Kidney (tissue), 14 donors: Measurements from ENCODE around the gene APBA1. TPM values are rescaled to one million over a fixed set of nuclear protein-coding genes. Genes with fewer than 3 reads are reported as not detected.

ENCODE experiments used
- DNase-seq, 5 donors: peaks; one replicate each; pipeline ENCODE4 v3.0.0-alpha.2; 2013 to 2020
- FAIRE-seq: peaks from 2 replicates; lab custom pipeline; 2012; peaks lifted over from hg19 to GRCh38; lab: Jason Lieb, UNC
- H3K27ac ChIP-seq, 2 donors: one replicate each; pipeline ENCODE4 v1.7.0; 2013; ENCODE audit warnings: low read depth in 2 of 2, low read length in 2 of 2, inconsistent platforms in 1 of 2
- H3K27me3 ChIP-seq: one replicate; pipeline ENCODE4 v1.7.1; 2013; ENCODE audit warnings: low read length, inconsistent platforms; ENCODE audit not compliant: control insufficient read depth, insufficient read depth
- H3K36me3 ChIP-seq, 3 donors: one replicate each; pipeline versions ENCODE4 v1.7.0 to v1.7.1; 2013; ENCODE audit warnings: low read length in 3 of 3, control low read depth in 1 of 3, inconsistent platforms in 1 of 3; ENCODE audit not compliant: insufficient read depth in 3 of 3, control insufficient read depth in 2 of 3
- H3K4me1 ChIP-seq, 3 donors: one replicate each; pipeline versions ENCODE4 v1.7.0 to v1.7.1; 2013; ENCODE audit warnings: low read length in 3 of 3, inconsistent platforms in 1 of 3, low read depth in 1 of 3; ENCODE audit not compliant: control insufficient read depth in 2 of 3, insufficient read depth in 2 of 3
- H3K4me3 ChIP-seq, 3 donors: one replicate each; pipeline versions ENCODE4 v1.7.0 to v1.8.1; 2013; ENCODE audit warnings: low read length in 3 of 3, control low read depth in 1 of 3, inconsistent platforms in 1 of 3
- H3K9ac ChIP-seq, 3 donors: one replicate each; pipeline versions ENCODE4 v1.7.0 to v1.7.1; 2013; ENCODE audit warnings: low read length in 3 of 3, control low read depth in 1 of 3, inconsistent platforms in 1 of 3
- H3K9me3 ChIP-seq, 3 donors: one replicate each; pipeline versions ENCODE4 v1.7.0 to v1.7.1; 2013; ENCODE audit warnings: low read length in 3 of 3, control low read depth in 1 of 3, inconsistent platforms in 1 of 3; ENCODE audit not compliant: control insufficient read depth in 2 of 3, insufficient read depth in 1 of 3
- intact Hi-C: fragments of 100-400 bp; cut with DNase I; formaldehyde crosslinking; loops from one replicate; pipeline ENCODE4 v1.11.1; 2022
- polyA plus RNA-seq: library from polyadenylated mRNA; stranded (reverse); fragments of 350-450 nt; fragmentation: Illumina TruSeq; extraction: RNeasy Lipid Tissue Mini Kit (QIAGEN cat#74804); gene quantifications from one replicate; pipeline ENCODE4 v1.2.3, GENCODE V29; 2014; ENCODE audit warnings: low read depth, low replicate concordance; ENCODE audit not compliant: insufficient read depth
- total RNA-seq: library from RNA; stranded (reverse); fragmentation: NEBNext Ultra II Directional; extraction: Animal tissue kit (Norgen Biotek cat#: 25700); gene quantifications from one replicate; pipeline ENCODE4 v1.2.1, GENCODE V29; 2021
- TF ChIP-seq, protein P1 (sequence below): IDR thresholded peaks from 3 replicates; pipeline ENCODE4 v1.5.1; 2012; ENCODE audit warnings: mild to moderate bottlenecking, moderate library complexity, borderline replicate concordance; ENCODE audit not compliant: insufficient read depth; ENCODE audit errors: extremely low read depth
- donor health status: control.
- donor health status: control.
- donor health status: control.
- donor health status: control.
- donor health status: control.
- donor health status: DM: yes; HTN: yes; CAD: no.
- donor health status: Normal renal cell carcinoma (clear cell type).

Gene APBA1
- total and polyA plus RNA-seq, 2 donors from 2014 or later, result 1.3 to 5.1 TPM

DNA sequence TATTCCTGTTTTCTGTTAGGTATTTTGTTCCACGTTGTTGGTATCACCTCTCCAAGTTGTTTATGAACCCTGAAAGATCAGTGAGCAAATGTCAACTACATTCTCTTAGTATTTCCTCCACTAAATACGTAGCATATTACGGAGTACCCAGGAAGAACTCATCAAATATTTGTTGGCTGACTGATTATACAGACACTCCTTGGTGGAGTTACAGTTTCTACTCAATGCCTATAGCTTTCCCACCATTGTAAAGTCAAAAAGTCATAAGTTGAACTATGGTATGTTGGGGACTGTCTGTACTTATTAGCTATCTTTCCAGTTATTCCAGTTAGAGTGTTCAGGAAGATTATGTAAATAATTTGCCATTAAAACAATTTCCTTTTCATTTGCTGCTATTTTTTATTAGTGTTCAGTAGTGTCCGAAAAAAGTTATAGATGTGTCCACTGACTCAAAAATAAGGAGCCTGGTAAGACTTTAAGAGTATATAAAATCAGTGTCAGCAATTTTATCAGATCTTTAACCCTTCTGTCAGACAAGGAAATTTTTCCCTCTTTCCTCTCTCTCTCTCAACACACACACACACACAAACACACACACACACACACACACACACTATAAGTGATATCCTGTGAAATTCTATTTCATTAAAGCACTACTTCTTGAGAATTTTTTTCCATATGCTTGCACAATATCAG is 6.8 kb upstream of the APBA1 start:
- Histone ChIP-seq H3K4me1 (no peaks in the 10 kb centered on the region), H3K27ac (no peak overlapping the region), H3K9ac (no peak overlapping the region), H3K9me3 (no peaks in the 10 kb centered on the region), H3K27me3 (no peaks in the 10 kb centered on the region), H3K4me3 (no peak overlapping the region), H3K36me3 (no peaks in the 10 kb centered on the region)
- no peak for DNase-seq
- TF ChIP-seq, protein P1, sequence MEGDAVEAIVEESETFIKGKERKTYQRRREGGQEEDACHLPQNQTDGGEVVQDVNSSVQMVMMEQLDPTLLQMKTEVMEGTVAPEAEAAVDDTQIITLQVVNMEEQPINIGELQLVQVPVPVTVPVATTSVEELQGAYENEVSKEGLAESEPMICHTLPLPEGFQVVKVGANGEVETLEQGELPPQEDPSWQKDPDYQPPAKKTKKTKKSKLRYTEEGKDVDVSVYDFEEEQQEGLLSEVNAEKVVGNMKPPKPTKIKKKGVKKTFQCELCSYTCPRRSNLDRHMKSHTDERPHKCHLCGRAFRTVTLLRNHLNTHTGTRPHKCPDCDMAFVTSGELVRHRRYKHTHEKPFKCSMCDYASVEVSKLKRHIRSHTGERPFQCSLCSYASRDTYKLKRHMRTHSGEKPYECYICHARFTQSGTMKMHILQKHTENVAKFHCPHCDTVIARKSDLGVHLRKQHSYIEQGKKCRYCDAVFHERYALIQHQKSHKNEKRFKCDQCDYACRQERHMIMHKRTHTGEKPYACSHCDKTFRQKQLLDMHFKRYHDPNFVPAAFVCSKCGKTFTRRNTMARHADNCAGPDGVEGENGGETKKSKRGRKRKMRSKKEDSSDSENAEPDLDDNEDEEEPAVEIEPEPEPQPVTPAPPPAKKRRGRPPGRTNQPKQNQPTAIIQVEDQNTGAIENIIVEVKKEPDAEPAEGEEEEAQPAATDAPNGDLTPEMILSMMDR, result no peak
- intact Hi-C loops, result no loop called here
- no peak for FAIRE-seq

DNA sequence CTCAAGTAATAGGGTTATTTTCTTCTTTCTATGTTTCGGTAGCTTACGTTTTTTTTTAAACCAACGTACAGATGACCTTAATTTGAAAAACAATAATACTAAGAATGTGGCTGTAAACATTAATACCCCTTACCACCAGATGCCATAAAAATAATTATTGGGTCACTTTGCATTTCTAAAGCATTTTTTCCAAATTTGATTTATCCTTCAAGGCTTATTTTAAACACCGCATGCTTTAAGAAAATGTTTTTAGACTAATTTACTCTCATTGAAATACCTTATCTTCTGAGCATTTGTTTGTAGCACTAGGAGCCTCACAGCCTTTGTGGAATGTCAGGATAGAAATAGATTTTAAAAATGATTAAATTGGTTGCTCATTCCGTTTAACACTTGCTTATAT is 5.8 kb upstream of the APBA1 start:
- Histone ChIP-seq H3K9me3 (no peaks in the 10 kb centered on the region), H3K36me3 (no peaks in the 10 kb centered on the region), H3K4me1 (no peaks in the 10 kb centered on the region), H3K27ac (no peak overlapping the region), H3K4me3 (no peak overlapping the region), H3K9ac (no peak overlapping the region), H3K27me3 (no peaks in the 10 kb centered on the region)
- no peak for FAIRE-seq
- DNase-seq, result no peak
- TF ChIP-seq, protein P1, result no peak
- intact Hi-C loops, result no loop called here

DNA sequence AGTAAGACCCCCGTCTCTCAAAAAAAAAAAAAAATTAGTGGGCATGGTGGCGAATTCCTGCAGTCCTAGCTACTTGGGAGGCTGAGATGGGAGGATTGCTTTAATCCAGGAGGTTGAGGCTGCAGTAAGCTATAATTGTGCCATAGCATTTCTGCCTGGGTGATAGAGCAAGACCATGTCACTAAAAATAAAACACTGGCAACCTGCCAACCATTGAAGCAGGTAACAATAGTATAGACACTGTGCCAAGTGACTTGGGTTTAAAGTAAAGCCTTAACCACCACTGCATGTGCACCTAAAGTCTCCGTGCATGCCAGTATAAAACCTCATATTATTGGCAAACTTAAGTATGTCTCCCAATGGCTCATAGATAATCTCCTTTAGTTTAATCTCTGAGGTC is 3.4 kb upstream of the APBA1 start:
- H3K4me1 ChIP-seq, result peaks cover 0 to 5% (median under 1%) of the 10 kb centered on the region in 3 donors
- intact Hi-C loops, result no loop called here
- TF ChIP-seq, protein P1, result no peak
- DNase-seq (no peak), FAIRE-seq (no peak)
- no peak overlapping the region for H3K27ac ChIP-seq
- no peaks in the 10 kb centered on the region for H3K9me3 ChIP-seq
- no peak overlapping the region for H3K9ac ChIP-seq
- H3K27me3 ChIP-seq, result no peaks in the 10 kb centered on the region
- H3K36me3 ChIP-seq, result no peaks in the 10 kb centered on the region
- no peak overlapping the region for H3K4me3 ChIP-seq
